HepG2 (cell line): Measurements from ENCODE around the gene CEBPG. TPM values are rescaled to one million over a fixed set of nuclear protein-coding genes. Genes with fewer than 3 reads are reported as not detected.

Experiments used
- CBX1 ChIP-seq: IDR thresholded peaks from one replicate; pipeline ENCODE4 v1.6.1; 2016; ENCODE audit warnings: antibody characterized with exemption, low read depth
- ELF1 ChIP-seq: sonication (generic); formaldehyde crosslinking; IDR thresholded peaks from 2 replicates; pipeline ENCODE4 v1.4.0; 2020; ENCODE audit warnings: missing genetic modification reagents
- HCFC1 ChIP-seq: fragments of 150-350 bp; IDR thresholded peaks from 2 replicates; pipeline ENCODE4 v1.6.1; 2014; ENCODE audit warnings: low read depth, low read length
- HMG20A ChIP-seq: IDR thresholded peaks from 2 replicates; pipeline ENCODE4 v1.6.1; 2016; ENCODE audit warnings: borderline replicate concordance
- MXI1 ChIP-seq: IDR thresholded peaks from 3 replicates; pipeline ENCODE4 v1.6.1; 2012; ENCODE audit warnings: low read depth, low read length, inconsistent platforms, borderline replicate concordance
- NONO ChIP-seq, 2 experiments: fragments of 450-650 bp in 1 of 2; sonication (generic) in 1 of 2; formaldehyde crosslinking in 1 of 2; IDR thresholded peaks in 1 of 2; conservative IDR thresholded peaks in 1 of 2; 2 replicates each; pipeline versions ENCODE4 v1.6.1 to v1.8.0; 2017 to 2022; ENCODE audit warnings: mild to moderate bottlenecking in 1 of 2, missing genetic modification reagents in 1 of 2, moderate library complexity in 1 of 2
- RFX1 ChIP-seq: fragments of 450-650 bp; IDR thresholded peaks from 2 replicates; pipeline ENCODE4 v1.6.1; 2017
- ZBTB7A ChIP-seq: sonication (generic); formaldehyde crosslinking; IDR thresholded peaks from 2 replicates; pipeline ENCODE4 v1.8.0; 2022; ENCODE audit warnings: mild to moderate bottlenecking, missing genetic modification reagents
- ZNF547 ChIP-seq: sonication (generic); formaldehyde crosslinking; IDR thresholded peaks from 2 replicates; pipeline ENCODE4 v1.5.1; 2020; ENCODE audit warnings: mild to moderate bottlenecking, missing genetic modification reagents
- ZNF780A ChIP-seq: sonication (generic); formaldehyde crosslinking; IDR thresholded peaks from 2 replicates; pipeline ENCODE4 v1.8.0; 2022; ENCODE audit warnings: mild to moderate bottlenecking, missing genetic modification reagents, moderate library complexity
- ZNF781 ChIP-seq: sonication (generic); formaldehyde crosslinking; IDR thresholded peaks from 2 replicates; pipeline ENCODE4 v1.5.1; 2020; ENCODE audit warnings: borderline replicate concordance, mild to moderate bottlenecking, missing genetic modification reagents; ENCODE audit errors: not compliant biosample characterization
- ZNF790 ChIP-seq: sonication (generic); formaldehyde crosslinking; IDR thresholded peaks from 2 replicates; pipeline ENCODE4 v1.8.0; 2022; ENCODE audit warnings: missing genetic modification reagents, mild to moderate bottlenecking, borderline replicate concordance
- polyA plus RNA-seq, 8 experiments: library from polyadenylated mRNA; depleted of rRNA in 3 of 8; stranded (reverse) in 7 of 8; unstranded in 1 of 8; fragments of >200 nt; fragmentation: Illumina TruSeq in 4 of 8; extraction: Trizol in 4 of 8; gene quantifications; 2 replicates each; pipeline versions ENCODE4 v1.2.1 to v1.2.3, GENCODE V29; 2011 to 2016; ENCODE audit warnings: low read depth in 4 of 8, missing spikeins in 1 of 8, mixed read lengths in 1 of 8; ENCODE audit not compliant: insufficient read depth in 1 of 8
- total RNA-seq, 5 experiments: library from RNA; depleted of rRNA; stranded (reverse); fragments of >200 nt; fragmentation: Illumina TruSeq; extraction: Trizol; gene quantifications; 2 replicates each; pipeline ENCODE4 v1.2.3, GENCODE V29; 2016; ENCODE audit warnings: low read depth in 1 of 5
- TF ChIP-seq, protein P1 (sequence below): sonication (generic); formaldehyde crosslinking; IDR thresholded peaks from 2 replicates; pipeline ENCODE4 v1.4.0; 2020; ENCODE audit warnings: mild to moderate bottlenecking, missing genetic modification reagents
- TF ChIP-seq, protein P2 (sequence below): sonication (generic); formaldehyde crosslinking; IDR thresholded peaks from 2 replicates; pipeline ENCODE4 v1.8.0; 2022; ENCODE audit warnings: missing genetic modification reagents, mild to moderate bottlenecking, moderate library complexity, borderline replicate concordance

CEBPG gene
- total and polyA plus RNA-seq, 2 of the 13 experiments (the other 11 are each of a cell fraction or from before 2014, with no cell fraction given): 25.7 to 34.3 TPM

GRCh38 chr19:33401683-33402420 lies 28.3 kb downstream of the CEBPG start (continued):
- TF ChIP-seq, protein P1, sequence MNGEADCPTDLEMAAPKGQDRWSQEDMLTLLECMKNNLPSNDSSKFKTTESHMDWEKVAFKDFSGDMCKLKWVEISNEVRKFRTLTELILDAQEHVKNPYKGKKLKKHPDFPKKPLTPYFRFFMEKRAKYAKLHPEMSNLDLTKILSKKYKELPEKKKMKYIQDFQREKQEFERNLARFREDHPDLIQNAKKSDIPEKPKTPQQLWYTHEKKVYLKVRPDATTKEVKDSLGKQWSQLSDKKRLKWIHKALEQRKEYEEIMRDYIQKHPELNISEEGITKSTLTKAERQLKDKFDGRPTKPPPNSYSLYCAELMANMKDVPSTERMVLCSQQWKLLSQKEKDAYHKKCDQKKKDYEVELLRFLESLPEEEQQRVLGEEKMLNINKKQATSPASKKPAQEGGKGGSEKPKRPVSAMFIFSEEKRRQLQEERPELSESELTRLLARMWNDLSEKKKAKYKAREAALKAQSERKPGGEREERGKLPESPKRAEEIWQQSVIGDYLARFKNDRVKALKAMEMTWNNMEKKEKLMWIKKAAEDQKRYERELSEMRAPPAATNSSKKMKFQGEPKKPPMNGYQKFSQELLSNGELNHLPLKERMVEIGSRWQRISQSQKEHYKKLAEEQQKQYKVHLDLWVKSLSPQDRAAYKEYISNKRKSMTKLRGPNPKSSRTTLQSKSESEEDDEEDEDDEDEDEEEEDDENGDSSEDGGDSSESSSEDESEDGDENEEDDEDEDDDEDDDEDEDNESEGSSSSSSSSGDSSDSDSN (CRISPR knock-in tag): no peak
- no peak for TF ChIP-seq ZNF790
- no peak for TF ChIP-seq HMG20A (CRISPR knock-in tag)
- no peak for TF ChIP-seq ELF1 (CRISPR knock-in tag)
- TF ChIP-seq HCFC1: no peak
- no peak for TF ChIP-seq ZNF547 (CRISPR knock-in tag)
- TF ChIP-seq NONO (IDR thresholded peaks at IDR 0.05): no peak
- TF ChIP-seq NONO (CRISPR knock-in tag; conservative IDR thresholded peaks at IDR 0.05): peak; percentile 18; the same call in 1 of the 2 replicates
- no peak for TF ChIP-seq RFX1
- TF ChIP-seq MXI1: no peak
- TF ChIP-seq ZNF780A: no peak
- no peak for TF ChIP-seq ZBTB7A (CRISPR knock-in tag)
- TF ChIP-seq, protein P2, sequence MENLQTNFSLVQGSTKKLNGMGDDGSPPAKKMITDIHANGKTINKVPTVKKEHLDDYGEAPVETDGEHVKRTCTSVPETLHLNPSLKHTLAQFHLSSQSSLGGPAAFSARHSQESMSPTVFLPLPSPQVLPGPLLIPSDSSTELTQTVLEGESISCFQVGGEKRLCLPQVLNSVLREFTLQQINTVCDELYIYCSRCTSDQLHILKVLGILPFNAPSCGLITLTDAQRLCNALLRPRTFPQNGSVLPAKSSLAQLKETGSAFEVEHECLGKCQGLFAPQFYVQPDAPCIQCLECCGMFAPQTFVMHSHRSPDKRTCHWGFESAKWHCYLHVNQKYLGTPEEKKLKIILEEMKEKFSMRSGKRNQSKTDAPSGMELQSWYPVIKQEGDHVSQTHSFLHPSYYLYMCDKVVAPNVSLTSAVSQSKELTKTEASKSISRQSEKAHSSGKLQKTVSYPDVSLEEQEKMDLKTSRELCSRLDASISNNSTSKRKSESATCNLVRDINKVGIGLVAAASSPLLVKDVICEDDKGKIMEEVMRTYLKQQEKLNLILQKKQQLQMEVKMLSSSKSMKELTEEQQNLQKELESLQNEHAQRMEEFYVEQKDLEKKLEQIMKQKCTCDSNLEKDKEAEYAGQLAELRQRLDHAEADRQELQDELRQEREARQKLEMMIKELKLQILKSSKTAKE (CRISPR knock-in tag): no peak
- TF ChIP-seq ZNF781: peak; percentile 18
- TF ChIP-seq CBX1: no peak
